Suprapubic skin (tissue), 3 donors: Measurements from ENCODE around the gene C2CD5.

Experiments used
- POLR2A ChIP-seq, 2 donors: fragments of 450-650 bp; IDR thresholded peaks; one replicate each; pipeline ENCODE4 v1.6.1; 2017; ENCODE audit warnings: antibody characterized with exemption in 2 of 2, mild to moderate bottlenecking in 2 of 2, moderate library complexity in 2 of 2
- TF ChIP-seq, protein P1 (sequence below), 2 donors: fragments of 200-600 bp in 1 of 2; fragments of 450-650 bp in 1 of 2; sonication (generic) in 1 of 2; IDR thresholded peaks; one replicate each; pipeline ENCODE4 v1.5.1; 2016 to 2019; ENCODE audit warnings: antibody characterized with exemption in 2 of 2, mild to moderate bottlenecking in 1 of 2, moderate library complexity in 1 of 2

DNA sequence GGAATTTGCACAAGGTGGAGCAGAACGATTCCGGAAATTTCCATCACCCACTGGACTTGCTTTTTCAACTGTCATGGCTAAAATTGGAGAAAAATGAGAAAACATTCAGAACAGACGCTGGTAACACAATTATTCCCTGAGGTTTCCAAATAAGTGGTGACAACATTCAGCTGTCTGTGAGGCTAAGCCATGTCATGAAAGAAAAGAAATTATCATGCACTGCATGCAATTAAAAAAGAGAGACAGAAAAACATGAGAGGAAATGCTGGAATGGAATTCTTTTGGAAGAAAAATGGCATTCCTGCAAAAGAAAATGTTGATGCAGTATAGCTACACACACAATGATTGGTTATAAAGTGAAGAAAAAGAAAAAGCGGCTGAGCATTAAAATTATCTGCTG is 87.3 kb downstream of the C2CD5 start:
- TF ChIP-seq, protein P1, sequence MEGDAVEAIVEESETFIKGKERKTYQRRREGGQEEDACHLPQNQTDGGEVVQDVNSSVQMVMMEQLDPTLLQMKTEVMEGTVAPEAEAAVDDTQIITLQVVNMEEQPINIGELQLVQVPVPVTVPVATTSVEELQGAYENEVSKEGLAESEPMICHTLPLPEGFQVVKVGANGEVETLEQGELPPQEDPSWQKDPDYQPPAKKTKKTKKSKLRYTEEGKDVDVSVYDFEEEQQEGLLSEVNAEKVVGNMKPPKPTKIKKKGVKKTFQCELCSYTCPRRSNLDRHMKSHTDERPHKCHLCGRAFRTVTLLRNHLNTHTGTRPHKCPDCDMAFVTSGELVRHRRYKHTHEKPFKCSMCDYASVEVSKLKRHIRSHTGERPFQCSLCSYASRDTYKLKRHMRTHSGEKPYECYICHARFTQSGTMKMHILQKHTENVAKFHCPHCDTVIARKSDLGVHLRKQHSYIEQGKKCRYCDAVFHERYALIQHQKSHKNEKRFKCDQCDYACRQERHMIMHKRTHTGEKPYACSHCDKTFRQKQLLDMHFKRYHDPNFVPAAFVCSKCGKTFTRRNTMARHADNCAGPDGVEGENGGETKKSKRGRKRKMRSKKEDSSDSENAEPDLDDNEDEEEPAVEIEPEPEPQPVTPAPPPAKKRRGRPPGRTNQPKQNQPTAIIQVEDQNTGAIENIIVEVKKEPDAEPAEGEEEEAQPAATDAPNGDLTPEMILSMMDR (IDR thresholded peaks at IDR 0.05): no peak
- TF ChIP-seq POLR2A (IDR thresholded peaks at IDR 0.05): no peak
